ENCODE measurements around the gene UGT1A5. TPM values are rescaled to one million over a fixed set of nuclear protein-coding genes. Genes with fewer than 3 reads are reported as not detected.
"Not testable (repeated sequence)": the region's sequence is repeated elsewhere in the genome, so short reads cannot be mapped to it uniquely, and the experiment has no call there.

The UGT1A5 gene
- total and polyA plus RNA-seq, 2 experiments from 2014 or later: not detected

DNA sequence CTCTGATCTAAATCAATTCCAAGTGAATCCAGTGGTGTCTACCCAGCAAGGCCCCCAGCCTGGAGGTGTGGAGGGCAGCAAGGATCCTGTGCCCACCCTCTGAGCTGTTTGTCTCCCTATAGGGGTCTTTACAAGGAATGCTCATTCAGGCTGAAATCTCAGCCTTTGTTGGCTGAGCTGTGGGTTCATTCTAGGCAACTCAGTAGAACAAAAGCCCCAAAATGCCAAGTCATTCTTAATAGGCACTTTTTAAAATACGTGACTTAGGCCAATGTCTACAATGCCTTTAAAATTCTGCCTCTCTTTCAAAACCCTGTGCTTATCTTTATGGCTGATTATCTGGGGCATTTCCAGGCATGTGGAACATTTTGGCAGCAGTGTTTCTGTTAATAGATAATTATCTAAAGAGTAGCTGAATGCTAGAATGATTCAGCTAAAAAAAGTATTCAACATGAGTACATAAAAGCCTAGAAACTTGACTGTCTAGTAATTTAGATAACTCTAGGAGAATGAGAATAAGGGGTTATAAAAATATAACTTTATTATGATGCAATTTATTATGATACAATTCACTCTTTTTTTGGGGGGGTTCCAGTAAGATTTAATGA, 12.6 kb upstream of the UGT1A5 start:
- DNase-seq (ENCODE audit: low spot score): peak; percentile 23
- Histone ChIP-seq H3K36me3 (ENCODE audit: insufficient read depth) (no peaks in the 10 kb centered on the region), H3K4me1 (ENCODE audit: insufficient read depth) (0 out of 2 replicates have a peak, but pooled peaks cover 5% of the 10 kb centered on the region), H3K9me2 (ENCODE audit: insufficient read depth) (no peaks in the 10 kb centered on the region), H3K4me2 (no peak overlapping the region), H3K27ac (ENCODE audit: low read depth) (no peak overlapping the region), H4K20me1 (replicated peaks; ENCODE audit: insufficient read depth) (no peaks in the 10 kb centered on the region), H3K4me3 (no peak overlapping the region), H3F3A (replicated peaks; ENCODE audit: low read depth) (no peaks in the 10 kb centered on the region), H3K27me3 (ENCODE audit: insufficient read depth) (no peaks in the 10 kb centered on the region), H2AFZ (peak overlapping the region; percentile 81; the same call in 1 of the 2 replicates), H3K79me2 (replicated peaks; ENCODE audit: insufficient read depth) (no peaks in the 10 kb centered on the region)
- TF ChIP-seq ZNF331 (CRISPR knock-in tag; IDR thresholded peaks at IDR 0.05; ENCODE audit: low read depth) (no peak), EZH2 (IDR thresholded peaks at IDR 0.05; ENCODE audit: low read depth, unreplicated experiment) (no peak), POLR2AphosphoS5 (IDR thresholded peaks at IDR 0.05; ENCODE audit: low read depth) (no peak), JUNB (IDR thresholded peaks at IDR 0.05; ENCODE audit: unreplicated experiment) (no peak), CREB1 (CRISPR knock-in tag; IDR thresholded peaks at IDR 0.05; ENCODE audit: low read depth) (no peak), NANOG (IDR thresholded peaks at IDR 0.05; ENCODE audit: borderline replicate concordance) (no peak), STAT1 (IDR thresholded peaks at IDR 0.05; ENCODE audit: unreplicated experiment) (no peak), ZNF114 (CRISPR knock-in tag; IDR thresholded peaks at IDR 0.05) (no peak)
- TF ChIP-seq, protein P1, sequence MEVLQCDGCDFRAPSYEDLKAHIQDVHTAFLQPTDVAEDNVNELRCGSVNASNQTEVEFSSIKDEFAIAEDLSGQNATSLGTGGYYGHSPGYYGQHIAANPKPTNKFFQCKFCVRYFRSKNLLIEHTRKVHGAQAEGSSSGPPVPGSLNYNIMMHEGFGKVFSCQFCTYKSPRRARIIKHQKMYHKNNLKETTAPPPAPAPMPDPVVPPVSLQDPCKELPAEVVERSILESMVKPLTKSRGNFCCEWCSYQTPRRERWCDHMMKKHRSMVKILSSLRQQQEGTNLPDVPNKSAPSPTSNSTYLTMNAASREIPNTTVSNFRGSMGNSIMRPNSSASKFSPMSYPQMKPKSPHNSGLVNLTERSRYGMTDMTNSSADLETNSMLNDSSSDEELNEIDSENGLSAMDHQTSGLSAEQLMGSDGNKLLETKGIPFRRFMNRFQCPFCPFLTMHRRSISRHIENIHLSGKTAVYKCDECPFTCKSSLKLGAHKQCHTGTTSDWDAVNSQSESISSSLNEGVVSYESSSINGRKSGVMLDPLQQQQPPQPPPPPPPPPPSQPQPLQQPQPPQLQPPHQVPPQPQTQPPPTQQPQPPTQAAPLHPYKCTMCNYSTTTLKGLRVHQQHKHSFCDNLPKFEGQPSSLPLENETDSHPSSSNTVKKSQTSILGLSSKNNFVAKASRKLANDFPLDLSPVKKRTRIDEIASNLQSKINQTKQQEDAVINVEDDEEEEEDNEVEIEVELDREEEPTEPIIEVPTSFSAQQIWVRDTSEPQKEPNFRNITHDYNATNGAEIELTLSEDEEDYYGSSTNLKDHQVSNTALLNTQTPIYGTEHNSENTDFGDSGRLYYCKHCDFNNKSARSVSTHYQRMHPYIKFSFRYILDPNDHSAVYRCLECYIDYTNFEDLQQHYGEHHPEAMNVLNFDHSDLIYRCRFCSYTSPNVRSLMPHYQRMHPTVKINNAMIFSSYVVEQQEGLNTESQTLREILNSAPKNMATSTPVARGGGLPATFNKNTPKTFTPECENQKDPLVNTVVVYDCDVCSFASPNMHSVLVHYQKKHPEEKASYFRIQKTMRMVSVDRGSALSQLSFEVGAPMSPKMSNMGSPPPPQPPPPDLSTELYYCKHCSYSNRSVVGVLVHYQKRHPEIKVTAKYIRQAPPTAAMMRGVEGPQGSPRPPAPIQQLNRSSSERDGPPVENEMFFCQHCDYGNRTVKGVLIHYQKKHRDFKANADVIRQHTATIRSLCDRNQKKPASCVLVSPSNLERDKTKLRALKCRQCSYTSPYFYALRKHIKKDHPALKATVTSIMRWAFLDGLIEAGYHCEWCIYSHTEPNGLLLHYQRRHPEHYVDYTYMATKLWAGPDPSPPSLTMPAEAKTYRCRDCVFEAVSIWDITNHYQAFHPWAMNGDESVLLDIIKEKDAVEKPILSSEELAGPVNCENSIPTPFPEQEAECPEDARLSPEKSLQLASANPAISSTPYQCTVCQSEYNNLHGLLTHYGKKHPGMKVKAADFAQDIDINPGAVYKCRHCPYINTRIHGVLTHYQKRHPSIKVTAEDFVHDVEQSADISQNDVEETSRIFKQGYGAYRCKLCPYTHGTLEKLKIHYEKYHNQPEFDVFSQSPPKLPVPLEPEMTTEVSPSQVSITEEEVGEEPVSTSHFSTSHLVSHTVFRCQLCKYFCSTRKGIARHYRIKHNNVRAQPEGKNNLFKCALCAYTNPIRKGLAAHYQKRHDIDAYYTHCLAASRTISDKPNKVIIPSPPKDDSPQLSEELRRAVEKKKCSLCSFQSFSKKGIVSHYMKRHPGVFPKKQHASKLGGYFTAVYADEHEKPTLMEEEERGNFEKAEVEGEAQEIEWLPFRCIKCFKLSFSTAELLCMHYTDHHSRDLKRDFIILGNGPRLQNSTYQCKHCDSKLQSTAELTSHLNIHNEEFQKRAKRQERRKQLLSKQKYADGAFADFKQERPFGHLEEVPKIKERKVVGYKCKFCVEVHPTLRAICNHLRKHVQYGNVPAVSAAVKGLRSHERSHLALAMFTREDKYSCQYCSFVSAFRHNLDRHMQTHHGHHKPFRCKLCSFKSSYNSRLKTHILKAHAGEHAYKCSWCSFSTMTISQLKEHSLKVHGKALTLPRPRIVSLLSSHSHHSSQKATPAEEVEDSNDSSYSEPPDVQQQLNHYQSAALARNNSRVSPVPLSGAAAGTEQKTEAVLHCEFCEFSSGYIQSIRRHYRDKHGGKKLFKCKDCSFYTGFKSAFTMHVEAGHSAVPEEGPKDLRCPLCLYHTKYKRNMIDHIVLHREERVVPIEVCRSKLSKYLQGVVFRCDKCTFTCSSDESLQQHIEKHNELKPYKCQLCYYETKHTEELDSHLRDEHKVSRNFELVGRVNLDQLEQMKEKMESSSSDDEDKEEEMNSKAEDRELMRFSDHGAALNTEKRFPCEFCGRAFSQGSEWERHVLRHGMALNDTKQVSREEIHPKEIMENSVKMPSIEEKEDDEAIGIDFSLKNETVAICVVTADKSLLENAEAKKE (CRISPR knock-in tag; IDR thresholded peaks at IDR 0.05): no peak
- TF ChIP-seq, protein P2, sequence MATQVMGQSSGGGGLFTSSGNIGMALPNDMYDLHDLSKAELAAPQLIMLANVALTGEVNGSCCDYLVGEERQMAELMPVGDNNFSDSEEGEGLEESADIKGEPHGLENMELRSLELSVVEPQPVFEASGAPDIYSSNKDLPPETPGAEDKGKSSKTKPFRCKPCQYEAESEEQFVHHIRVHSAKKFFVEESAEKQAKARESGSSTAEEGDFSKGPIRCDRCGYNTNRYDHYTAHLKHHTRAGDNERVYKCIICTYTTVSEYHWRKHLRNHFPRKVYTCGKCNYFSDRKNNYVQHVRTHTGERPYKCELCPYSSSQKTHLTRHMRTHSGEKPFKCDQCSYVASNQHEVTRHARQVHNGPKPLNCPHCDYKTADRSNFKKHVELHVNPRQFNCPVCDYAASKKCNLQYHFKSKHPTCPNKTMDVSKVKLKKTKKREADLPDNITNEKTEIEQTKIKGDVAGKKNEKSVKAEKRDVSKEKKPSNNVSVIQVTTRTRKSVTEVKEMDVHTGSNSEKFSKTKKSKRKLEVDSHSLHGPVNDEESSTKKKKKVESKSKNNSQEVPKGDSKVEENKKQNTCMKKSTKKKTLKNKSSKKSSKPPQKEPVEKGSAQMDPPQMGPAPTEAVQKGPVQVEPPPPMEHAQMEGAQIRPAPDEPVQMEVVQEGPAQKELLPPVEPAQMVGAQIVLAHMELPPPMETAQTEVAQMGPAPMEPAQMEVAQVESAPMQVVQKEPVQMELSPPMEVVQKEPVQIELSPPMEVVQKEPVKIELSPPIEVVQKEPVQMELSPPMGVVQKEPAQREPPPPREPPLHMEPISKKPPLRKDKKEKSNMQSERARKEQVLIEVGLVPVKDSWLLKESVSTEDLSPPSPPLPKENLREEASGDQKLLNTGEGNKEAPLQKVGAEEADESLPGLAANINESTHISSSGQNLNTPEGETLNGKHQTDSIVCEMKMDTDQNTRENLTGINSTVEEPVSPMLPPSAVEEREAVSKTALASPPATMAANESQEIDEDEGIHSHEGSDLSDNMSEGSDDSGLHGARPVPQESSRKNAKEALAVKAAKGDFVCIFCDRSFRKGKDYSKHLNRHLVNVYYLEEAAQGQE (IDR thresholded peaks at IDR 0.05; ENCODE audit: unreplicated experiment): no peak
- TF ChIP-seq, protein P3, sequence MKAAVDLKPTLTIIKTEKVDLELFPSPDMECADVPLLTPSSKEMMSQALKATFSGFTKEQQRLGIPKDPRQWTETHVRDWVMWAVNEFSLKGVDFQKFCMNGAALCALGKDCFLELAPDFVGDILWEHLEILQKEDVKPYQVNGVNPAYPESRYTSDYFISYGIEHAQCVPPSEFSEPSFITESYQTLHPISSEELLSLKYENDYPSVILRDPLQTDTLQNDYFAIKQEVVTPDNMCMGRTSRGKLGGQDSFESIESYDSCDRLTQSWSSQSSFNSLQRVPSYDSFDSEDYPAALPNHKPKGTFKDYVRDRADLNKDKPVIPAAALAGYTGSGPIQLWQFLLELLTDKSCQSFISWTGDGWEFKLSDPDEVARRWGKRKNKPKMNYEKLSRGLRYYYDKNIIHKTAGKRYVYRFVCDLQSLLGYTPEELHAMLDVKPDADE (IDR thresholded peaks at IDR 0.05): no peak
- Mint-ChIP-seq H3K4me1 (peaks cover 5% of the 10 kb centered on the region; the same call in 2 of the 3 replicates), H3K9me3 (no peaks in the 10 kb centered on the region), H3K27ac (peak overlapping the region; percentile 93), H3K27me3 (ENCODE audit: insufficient read depth, low read depth, poor library complexity) (no peaks in the 10 kb centered on the region), H3K36me3 (ENCODE audit: low read depth) (no peaks in the 10 kb centered on the region), H3K4me3 (no peak overlapping the region)
- peak; percentile 83 for ATAC-seq

DNA sequence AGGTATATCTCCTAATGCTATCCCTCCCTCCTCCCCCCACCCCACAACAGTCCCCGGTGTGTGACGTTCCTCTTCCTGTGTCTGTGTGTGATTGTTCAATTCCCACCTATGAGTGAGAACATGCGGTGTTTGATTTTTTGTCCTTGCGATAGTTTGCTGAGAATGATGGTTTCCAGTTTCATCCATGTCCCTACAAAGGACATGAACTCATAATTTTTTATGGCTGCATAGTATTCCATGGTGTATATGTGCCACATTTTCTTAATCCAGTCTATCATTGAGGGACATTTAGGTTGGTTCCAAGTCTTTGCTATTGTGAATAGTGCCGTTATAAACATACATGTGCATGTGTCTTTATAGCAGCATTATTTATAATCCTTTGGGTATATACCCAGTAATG, 11.9 kb upstream of the UGT1A5 start:
- not testable (repeated sequence) for H3K27ac ChIP-seq (ENCODE audit: low read depth); H3K36me3 Mint-ChIP-seq (ENCODE audit: low read depth); H3K9me2 ChIP-seq (ENCODE audit: insufficient read depth); H3F3A ChIP-seq (replicated peaks; ENCODE audit: low read depth); H3K79me2 ChIP-seq (replicated peaks; ENCODE audit: insufficient read depth); DNase-seq (ENCODE audit: low spot score); H3K4me3 Mint-ChIP-seq; H2AFZ ChIP-seq; H3K4me1 ChIP-seq (ENCODE audit: insufficient read depth); H3K4me3 ChIP-seq; H3K9me3 Mint-ChIP-seq; H4K20me1 ChIP-seq (replicated peaks; ENCODE audit: insufficient read depth); H3K27ac Mint-ChIP-seq; H3K27me3 ChIP-seq (ENCODE audit: insufficient read depth); H3K27me3 Mint-ChIP-seq (ENCODE audit: insufficient read depth, low read depth, poor library complexity); H3K4me2 ChIP-seq; ATAC-seq; H3K4me1 Mint-ChIP-seq; H3K36me3 ChIP-seq (ENCODE audit: insufficient read depth)

Measured in GM23338 (cell line).